ENCODE data around the gene KDM3B. TPM values are rescaled to one million over a fixed set of nuclear protein-coding genes. Genes with fewer than 3 reads are reported as not detected.

The KDM3B gene
- total and polyA plus RNA-seq, 2 of the 8 experiments (the other 6 are each of a cell fraction or from before 2014, with no cell fraction given), result 27.1 to 78.1 TPM

DNA sequence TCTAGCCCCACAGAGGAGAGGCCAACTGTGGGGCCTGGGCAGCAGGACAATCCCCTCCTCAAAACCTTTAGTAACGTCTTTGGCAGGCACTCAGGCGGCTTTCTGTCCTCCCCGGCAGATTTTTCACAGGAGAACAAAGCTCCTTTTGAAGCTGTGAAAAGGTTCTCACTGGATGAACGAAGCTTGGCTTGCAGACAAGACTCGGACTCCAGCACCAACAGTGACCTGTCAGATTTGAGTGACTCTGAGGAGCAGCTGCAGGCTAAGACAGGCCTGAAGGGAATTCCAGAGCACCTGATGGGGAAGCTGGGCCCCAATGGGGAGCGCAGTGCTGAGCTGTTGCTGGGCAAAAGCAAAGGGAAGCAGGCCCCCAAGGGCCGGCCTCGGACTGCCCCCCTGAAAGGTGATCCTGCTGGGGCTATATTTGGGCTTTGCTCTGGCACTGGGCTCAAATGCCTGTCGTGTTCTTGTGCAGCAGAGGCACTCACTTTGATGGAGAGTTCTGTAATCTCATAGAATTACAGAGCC is 39.4 kb downstream of the KDM3B start:
- Histone ChIP-seq H2BK12ac (ENCODE audit: low read depth, low read length) (no peak overlapping the region), H3K9ac (replicated peaks in 1 of 4; ENCODE audit: extremely low read depth in 1 of 4, low read depth in 3 of 4, low read length in 3 of 4) (no peak overlapping the region), H3K79me2 (ENCODE audit: control insufficient read depth in 1 of 2, insufficient read depth in 2 of 2, low read length in 2 of 2) (no peaks in the 10 kb centered on the region), H3K9me3 (ENCODE audit: insufficient read depth in 2 of 2, low read depth in 1 of 2, low read length in 1 of 2) (no peaks in the 10 kb centered on the region), H3K56ac (replicated peaks; ENCODE audit: insufficient read length, low read depth, low read length) (no peak overlapping the region), H3K4ac (replicated peaks; ENCODE audit: insufficient read length, low read depth, low read length) (no peak overlapping the region), H2BK5ac (ENCODE audit: low read depth, low read length) (no peak overlapping the region), H3K27me3 (replicated peaks in 1 of 4; ENCODE audit: control insufficient read depth in 3 of 4, extremely low read depth in 1 of 4, insufficient read depth in 3 of 4, low read length in 3 of 4) (no peaks in the 10 kb centered on the region), H4K20me1 (replicated peaks in 1 of 2; ENCODE audit: control insufficient read depth in 1 of 2, insufficient read depth in 2 of 2, low read length in 2 of 2) (no peaks in the 10 kb centered on the region), H3K14ac (ENCODE audit: insufficient read length) (no peak overlapping the region), H2BK15ac (ENCODE audit: low read length) (no peak overlapping the region), H4K91ac (replicated peaks; ENCODE audit: insufficient read length, low read length) (no peak overlapping the region), H3K36me3 (ENCODE audit: control insufficient read depth in 2 of 4, insufficient read depth in 4 of 4, low read length in 3 of 4) (peaks cover 6 to 50% (median 35%) of the 10 kb centered on the region in 4 experiments; a peak in 7 of 8 replicates), H3K23ac (ENCODE audit: insufficient read length) (no peak overlapping the region), H3K79me1 (ENCODE audit: low read depth, low read length) (no peaks in the 10 kb centered on the region), H3K18ac (ENCODE audit: extremely low read depth, low read length) (no peak overlapping the region), H3K27ac (ENCODE audit: low read depth, low read length) (no peak overlapping the region), H2AK5ac (ENCODE audit: low read depth, low read length) (no peak overlapping the region), H4K5ac (ENCODE audit: insufficient read length, low read depth, low read length) (no peak overlapping the region), H3K4me3 (ENCODE audit: extremely low read depth in 1 of 4, insufficient read depth in 2 of 4, low read depth in 3 of 4, low read length in 4 of 4) (no peak overlapping the region), H3K23me2 (ENCODE audit: low read depth, low read length) (no peaks in the 10 kb centered on the region), H3K4me1 (replicated peaks in 1 of 4; ENCODE audit: control insufficient read depth in 3 of 4, insufficient read depth in 4 of 4, low read length in 3 of 4) (no peaks in the 10 kb centered on the region), H4K8ac (ENCODE audit: extremely low read depth, insufficient read depth, low read length) (no peak overlapping the region), H2BK20ac (ENCODE audit: low read length) (no peak overlapping the region), H2BK120ac (replicated peaks; ENCODE audit: low read depth, low read length) (no peak overlapping the region), H3K4me2 (ENCODE audit: insufficient read depth in 1 of 2, low read depth in 2 of 2, low read length in 2 of 2) (no peak overlapping the region), H2AFZ (ENCODE audit: low read length) (no peak overlapping the region)
- FAIRE-seq (no peak), DNase-seq (ENCODE audit: low read depth in 1 of 2, low spot score in 2 of 2) (no peak)
- CTCF ChIA-PET (ENCODE audit: partially characterized antibody), result interaction anchor here (0.8 to 2.3 kb wide), 5 partner anchors 19 to 179 kb away, joined by 3 to 7 read pairs (median 3); partner anchors contain the start of gene KDM3B
- 91% methylated on average over 9 of the region's 9 CpGs; no CpG with 5 or more reads in 1 of the 2 experiments for WGBS, 2 experiments (ENCODE audit: extremely low coverage in 1 of 2, insufficient coverage in 1 of 2, insufficient read length in 1 of 2, insufficient replicate concordance in 2 of 2, low coverage in 1 of 2, low lambda C conversion rate in 2 of 2, missing lambda C conversion rate in 1 of 2)
- no peak for TF ChIP-seq SRF (IDR thresholded peaks at IDR 0.05; ENCODE audit: low read depth, low read length)
- TF ChIP-seq JUN (IDR thresholded peaks at IDR 0.05; ENCODE audit: low read depth, low read length), result no peak
- no peak for TF ChIP-seq CBX8 (IDR thresholded peaks at IDR 0.05; ENCODE audit: borderline replicate concordance, low read depth, low read length)
- no peak for TF ChIP-seq TBP (IDR thresholded peaks at IDR 0.05; ENCODE audit: low read depth, low read length)
- TF ChIP-seq HDAC6 (IDR thresholded peaks at IDR 0.05; ENCODE audit: low read depth, low read length), result no peak
- TF ChIP-seq EP300 (IDR thresholded peaks at IDR 0.05; ENCODE audit: borderline replicate concordance in 1 of 2, low read depth in 2 of 2, low read length in 2 of 2), result no peak
- TF ChIP-seq KDM1A (IDR thresholded peaks at IDR 0.05; ENCODE audit: borderline replicate concordance, low read length), result no peak
- POLR2A ChIA-PET (ENCODE audit: partially characterized antibody), result interaction anchor here (1.1 to 2.4 kb wide), 2 partner anchors 54 to 206 kb away, joined by 4 to 6 read pairs; partner anchors contain the start of gene FAM53C

Data from H1 (cell line).